NCI-H524 treated with DMSO at 0.1 percent for 48 hours (cell line): Measurements from ENCODE around the gene PLIN1.

ENCODE experiments used
- DNase-seq: peaks from one replicate; lab custom pipeline; 2025; lab: John Stamatoyannopoulos, UW

Gene PLIN1

DNA sequence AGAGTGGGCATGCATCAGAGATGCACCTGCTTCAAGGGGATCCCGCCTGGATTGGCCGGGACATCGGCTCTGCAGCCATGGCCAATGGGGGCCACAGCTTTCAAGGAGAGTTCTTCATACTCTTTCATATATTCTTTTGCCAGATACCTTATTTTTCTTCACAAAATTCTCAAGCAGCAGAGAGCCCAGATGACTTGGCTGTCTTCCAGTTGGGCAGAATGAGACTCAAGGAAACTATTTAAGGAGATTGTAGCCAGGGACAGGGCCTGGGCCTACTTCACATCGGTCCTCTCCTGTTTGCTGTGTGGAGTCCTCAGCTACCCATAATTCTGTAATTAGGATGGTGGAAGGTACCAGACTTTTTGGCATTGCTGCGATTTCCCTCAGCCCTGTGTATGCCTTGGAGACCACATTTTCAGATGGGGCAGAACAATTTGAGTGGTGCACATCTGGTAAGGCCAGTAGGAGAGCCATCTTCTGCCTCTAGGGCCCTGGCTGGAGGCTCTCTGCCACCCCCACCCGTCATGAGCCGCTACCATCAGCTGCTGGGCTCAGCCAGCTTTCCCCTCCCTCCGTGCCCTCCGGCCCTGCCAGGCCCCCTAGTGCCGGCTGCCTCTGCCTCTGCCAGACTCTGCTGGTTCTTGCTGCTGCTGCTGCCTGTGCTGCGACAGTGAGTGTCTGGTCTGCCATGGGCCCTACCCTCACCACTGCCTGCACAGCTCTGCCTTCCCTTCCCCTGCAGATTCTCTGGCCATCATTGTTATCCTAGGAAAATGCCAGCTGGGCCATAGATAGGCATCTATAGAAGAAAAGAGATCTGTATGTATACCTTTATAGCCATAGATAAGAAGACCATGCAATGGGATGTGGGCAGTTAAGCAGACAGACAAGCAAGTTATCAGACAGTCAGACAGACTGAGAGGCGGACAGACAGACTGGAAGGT is 6.7 kb downstream of the PLIN1 start:
- no peak for DNase-seq

DNA sequence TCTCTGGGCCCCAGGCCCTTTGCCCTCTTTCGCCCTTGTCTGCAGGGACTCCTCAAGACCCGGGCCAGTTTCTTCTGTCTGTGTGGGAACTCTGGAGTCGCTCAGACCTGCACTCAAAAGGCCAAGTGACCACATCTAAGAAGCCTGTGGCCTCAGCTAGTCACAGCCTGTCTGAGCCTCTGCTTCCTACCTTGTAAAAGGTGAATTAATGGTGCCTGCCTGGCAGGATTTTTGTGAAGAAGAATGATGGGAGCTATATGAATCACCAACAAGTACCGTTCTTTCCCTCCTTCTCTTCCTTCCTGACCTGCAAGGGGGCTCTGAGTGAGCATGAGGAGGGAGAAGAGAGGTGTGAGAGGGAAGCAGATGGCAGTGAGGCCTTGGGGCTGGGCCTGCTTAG is 7.5 kb downstream of the PLIN1 start:
- no peak for DNase-seq

DNA sequence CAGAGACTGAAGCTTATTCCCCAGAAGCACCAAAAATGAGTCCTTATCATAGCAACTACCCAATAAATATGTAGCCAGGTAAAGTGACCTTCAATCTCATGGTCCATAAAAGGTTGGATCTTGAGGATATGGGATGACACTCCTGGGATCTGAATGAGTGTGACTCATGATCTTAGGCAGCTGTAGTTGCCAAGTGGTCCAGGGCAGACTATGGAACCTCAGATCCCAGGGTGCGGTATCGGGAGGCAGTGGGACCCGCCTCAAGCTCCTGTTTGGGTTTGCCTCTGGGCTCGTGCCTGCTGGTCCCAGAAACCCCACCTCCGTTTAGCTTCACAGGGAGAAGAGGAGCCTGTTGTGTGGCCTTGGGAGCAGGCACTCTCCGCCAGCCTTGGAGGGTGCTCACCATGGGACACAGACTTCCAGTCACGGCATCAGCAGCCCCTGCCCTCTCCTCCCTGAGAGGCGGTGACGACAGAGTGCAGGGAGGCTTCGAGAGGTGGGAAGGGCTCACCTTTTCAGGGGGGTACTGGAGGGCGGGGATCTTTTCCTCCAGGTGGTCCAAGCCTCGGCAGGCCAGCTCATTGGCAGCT is 8.1 kb downstream of the PLIN1 start:
- DNase-seq = no peak

DNA sequence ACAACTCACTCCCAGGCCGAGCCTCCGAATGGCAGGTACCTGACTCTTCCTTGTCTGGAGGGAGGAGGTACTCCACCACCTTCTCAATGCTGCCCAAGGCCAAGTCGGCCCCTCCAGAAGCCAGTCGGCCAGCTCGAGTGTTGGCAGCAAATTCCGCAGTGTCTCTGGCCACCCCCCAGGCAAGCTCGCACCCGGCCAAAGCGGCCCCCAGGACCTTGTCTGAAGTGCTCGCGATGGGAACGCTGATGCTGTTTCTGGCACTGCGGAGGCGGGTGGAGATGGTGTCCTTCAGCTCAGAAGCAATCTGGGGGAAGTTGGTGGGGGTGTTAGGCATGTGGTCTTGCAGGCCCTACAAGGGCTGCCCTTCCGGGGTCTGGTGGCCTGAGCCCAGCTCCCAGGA is 9.2 kb downstream of the PLIN1 start:
- no peak for DNase-seq

DNA sequence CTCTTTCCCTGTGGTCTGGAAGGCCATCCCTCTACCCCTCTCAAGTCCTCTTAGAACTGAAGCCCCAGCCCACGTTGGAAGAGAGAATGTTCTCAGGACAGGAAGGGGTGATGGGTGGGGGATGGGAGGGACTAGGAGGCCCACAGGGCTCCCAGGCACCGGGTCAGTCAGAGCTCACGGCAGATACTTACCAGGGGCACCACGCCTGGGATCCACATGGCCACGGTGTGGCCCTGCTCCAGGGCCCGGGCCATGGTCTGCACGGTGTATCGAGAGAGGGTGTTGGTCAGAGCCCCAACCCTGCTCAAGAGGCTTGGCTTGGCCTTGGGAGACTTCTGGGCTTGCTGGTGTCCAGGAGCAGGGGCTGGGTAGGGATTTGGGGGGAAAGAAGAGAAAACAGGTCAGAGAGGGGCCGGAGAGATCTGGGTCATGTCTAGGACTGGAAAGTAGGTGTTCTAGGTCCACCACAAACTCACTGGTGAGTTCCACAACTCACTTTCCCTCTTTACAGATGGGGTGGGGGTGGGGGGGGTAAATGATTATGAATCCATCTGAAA is 9.8 kb downstream of the PLIN1 start:
- DNase-seq = no peak

- no peak for DNase-seq
These were observed 11.0 kb downstream of the PLIN1 start for GRCh38 chr15:89668171-89668570.

GRCh38 chr15:89667706-89667960 is 11.5 kb downstream of the PLIN1 start:
- no peak for DNase-seq

GRCh38 chr15:89666858-89667705 is 12.1 kb downstream of the PLIN1 start:
- no peak for DNase-seq

DNA sequence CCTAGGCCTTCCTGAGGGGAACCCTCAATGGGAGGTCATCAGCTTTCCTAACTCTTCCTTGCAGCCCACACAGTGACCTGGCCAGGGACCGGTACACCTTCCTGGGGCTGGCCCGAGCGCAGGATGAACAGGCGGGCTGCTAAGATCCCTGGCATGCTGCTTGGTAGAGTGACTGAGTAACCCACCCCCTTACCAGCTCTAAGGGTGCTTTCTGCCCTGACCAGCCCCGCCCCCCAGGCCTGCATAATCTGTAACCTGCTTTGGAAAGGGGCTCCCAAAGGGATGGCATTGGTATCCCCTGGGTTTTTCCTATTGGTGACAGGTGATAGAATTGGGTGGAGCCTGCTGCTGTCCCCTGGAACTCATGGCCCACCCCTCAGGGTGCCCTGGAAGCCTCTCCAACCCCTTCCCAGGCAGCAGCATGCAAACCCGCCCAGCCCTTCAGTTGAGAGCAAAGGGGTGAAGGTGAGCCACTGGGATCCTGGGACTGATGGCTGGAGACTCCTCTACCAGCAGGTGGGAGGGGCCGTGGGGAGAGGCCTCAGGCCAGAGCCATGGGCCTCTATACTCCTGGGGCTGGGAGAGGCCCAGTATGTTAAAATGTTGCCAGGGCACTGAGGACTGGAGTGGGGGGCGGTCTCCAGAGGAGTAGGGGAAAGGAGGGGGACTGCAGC is 12.8 kb downstream of the PLIN1 start:
- DNase-seq = no peak

GRCh38 chr15:89665449-89666181 is 13.6 kb downstream of the PLIN1 start:
- DNase-seq = no peak

- DNase-seq = no peak
These were observed 14.5 kb downstream of the PLIN1 start for GRCh38 chr15:89664441-89665350.

- DNase-seq = no peak
These were observed 16.1 kb downstream of the PLIN1 start for GRCh38 chr15:89662893-89663626.

DNA sequence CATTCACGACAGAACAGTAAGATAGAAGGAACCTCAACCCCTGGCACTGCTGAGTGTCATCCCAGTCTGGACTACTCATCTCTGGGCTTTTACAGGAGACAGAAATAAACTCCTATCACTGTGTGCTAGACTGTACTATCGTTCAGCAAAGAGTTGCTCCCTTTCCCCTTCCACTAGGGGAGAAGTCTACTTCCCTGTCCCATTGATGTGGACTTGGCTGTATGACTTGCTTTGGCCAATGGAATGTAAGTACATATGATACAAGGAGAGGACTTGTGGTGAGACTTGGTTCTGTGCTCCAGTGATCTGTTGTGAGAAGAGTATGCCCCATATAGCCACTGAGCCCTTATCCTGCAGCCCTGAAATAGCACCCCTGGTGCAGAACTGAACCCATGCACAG is 18.6 kb downstream of the PLIN1 start:
- DNase-seq = no peak

DNA sequence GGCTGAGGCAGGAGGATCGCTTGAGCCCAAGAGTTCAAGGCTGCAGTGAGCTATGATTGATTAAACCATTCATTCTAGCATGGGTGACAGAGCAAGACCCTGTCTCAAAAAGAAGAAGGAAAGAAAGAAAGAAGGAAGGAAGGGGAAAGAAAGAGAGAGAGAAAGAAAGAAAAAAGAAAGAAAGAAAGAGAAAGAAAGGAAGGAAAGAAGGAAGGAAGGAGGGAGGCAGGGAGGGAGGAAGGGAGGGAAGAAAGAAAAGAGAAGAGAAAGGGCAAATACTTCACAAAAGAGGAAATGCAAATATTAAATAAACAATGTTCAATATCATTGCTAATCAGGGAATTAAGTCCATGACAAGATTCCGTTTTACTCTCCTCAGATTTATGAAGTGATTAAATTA is 19.9 kb downstream of the PLIN1 start:
- no peak for DNase-seq

DNA sequence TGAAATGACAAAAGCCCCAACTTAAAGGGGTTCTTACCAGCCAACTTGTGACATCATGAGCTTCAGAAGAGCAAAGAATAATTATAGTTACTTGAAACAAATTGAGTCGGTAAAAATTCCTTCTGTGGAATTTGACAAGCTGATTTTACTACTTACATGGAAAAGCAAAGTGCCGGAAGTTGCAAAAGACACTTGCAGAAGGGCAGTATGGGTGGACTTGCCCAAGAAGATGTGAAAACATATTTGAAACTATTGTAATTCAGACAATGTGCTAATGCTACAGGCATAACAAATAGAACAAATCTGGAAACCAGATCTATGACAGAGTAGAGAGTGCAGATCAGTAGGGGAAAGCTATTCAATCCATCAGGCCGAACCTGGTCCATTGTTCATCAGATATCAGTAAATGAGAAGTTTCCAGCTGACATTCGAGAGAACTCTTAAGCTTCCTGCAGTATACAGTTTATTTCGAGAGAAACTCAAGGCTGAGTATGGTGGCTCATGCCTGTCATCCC is 21.4 kb downstream of the PLIN1 start:
- DNase-seq = no peak

GRCh38 chr15:89656116-89656815 is 22.9 kb downstream of the PLIN1 start:
- DNase-seq = no peak

- no peak for DNase-seq
These were observed 24.0 kb downstream of the PLIN1 start, which contains the start of gene KIF7 for GRCh38 chr15:89654847-89655805. TSS of gene KIF7 (minus strand) at chr15:89655467. CDS start at chr15:89652930, 2,537 bp downstream.
